Keratinocyte (primary cell): Measurements from ENCODE around the gene CHD1. TPM values are rescaled to one million over a fixed set of nuclear protein-coding genes. Genes with fewer than 3 reads are reported as not detected.

Source experiments
- DNase-seq: peaks from one replicate; pipeline ENCODE4 v3.0.0-alpha.2; 2011; ENCODE audit warnings: low read depth, missing footprints, low spot score
- FAIRE-seq: peaks from 2 replicates; lab custom pipeline; 2011; peaks lifted over from hg19 to GRCh38; lab: Jason Lieb, UNC
- H2AFZ ChIP-seq: 2 replicates; pipeline ENCODE4 v1.6.0; 2012; ENCODE audit warnings: low read length, control low read depth, inconsistent platforms; ENCODE audit not compliant: control insufficient read depth
- H3K27ac ChIP-seq: 2 replicates; pipeline ENCODE4 v1.5.1; 2011; ENCODE audit warnings: low read length; ENCODE audit not compliant: control insufficient read depth, insufficient read depth
- H3K27me3 ChIP-seq: 3 replicates; pipeline ENCODE4 v1.6.0; 2011; ENCODE audit warnings: low read length; ENCODE audit not compliant: control insufficient read depth, insufficient read depth; ENCODE audit errors: extremely low read depth
- H3K36me3 ChIP-seq, 2 experiments: 2 replicates in 1 of 2; 3 replicates in 1 of 2; pipeline ENCODE4 v1.5.1; 2011; ENCODE audit warnings: low read length in 2 of 2, mild to moderate bottlenecking in 1 of 2; ENCODE audit not compliant: control insufficient read depth in 2 of 2, insufficient read depth in 2 of 2; ENCODE audit errors: extremely low read depth in 1 of 2
- H3K4me1 ChIP-seq: 3 replicates; pipeline ENCODE4 v1.5.1; 2011; ENCODE audit warnings: low read length; ENCODE audit not compliant: control insufficient read depth, insufficient read depth; ENCODE audit errors: extremely low read depth
- H3K4me2 ChIP-seq: 3 replicates; pipeline ENCODE4 v1.6.0; 2011; ENCODE audit warnings: low read depth, low read length; ENCODE audit not compliant: control insufficient read depth, insufficient read depth; ENCODE audit errors: extremely low read depth
- H3K4me3 ChIP-seq, 3 experiments: fragments of 200-600 bp in 1 of 3; sonication (generic) in 1 of 3; 2 replicates in 2 of 3; 3 replicates in 1 of 3; pipeline ENCODE4 v1.5.1; 2011 to 2016; ENCODE audit warnings: low read length in 3 of 3, mild to moderate bottlenecking in 3 of 3, control low read depth in 2 of 3, inconsistent platforms in 1 of 3, low read depth in 1 of 3, mixed read lengths in 1 of 3, mixed run types in 1 of 3, moderate library complexity in 1 of 3; ENCODE audit not compliant: control insufficient read depth in 2 of 3, insufficient read depth in 2 of 3; ENCODE audit errors: extremely low read depth in 1 of 3
- H3K79me2 ChIP-seq: 2 replicates; pipeline ENCODE4 v1.6.0; 2012; ENCODE audit warnings: low read length; ENCODE audit not compliant: control insufficient read depth, insufficient read depth
- H3K9ac ChIP-seq: 3 replicates; pipeline ENCODE4 v1.6.0; 2011; ENCODE audit warnings: low read length; ENCODE audit not compliant: control insufficient read depth, insufficient read depth; ENCODE audit errors: extremely low read depth
- H3K9me1 ChIP-seq: 3 replicates; pipeline ENCODE4 v1.6.0; 2011; ENCODE audit warnings: low read length; ENCODE audit not compliant: control insufficient read depth, insufficient read depth; ENCODE audit errors: extremely low read depth
- H3K9me3 ChIP-seq: 2 replicates; pipeline ENCODE4 v1.5.1; 2012; ENCODE audit warnings: low read depth, low read length; ENCODE audit not compliant: control insufficient read depth
- H4K20me1 ChIP-seq: 3 replicates; pipeline ENCODE4 v1.6.0; 2011; ENCODE audit warnings: low read length; ENCODE audit not compliant: control insufficient read depth, insufficient read depth; ENCODE audit errors: extremely low read depth
- CTCF ChIP-seq, 3 experiments: IDR thresholded peaks in 1 of 3; conservative IDR thresholded peaks in 1 of 3; optimal IDR thresholded peaks in 1 of 3; 2 replicates in 2 of 3; 3 replicates in 1 of 3; pipeline versions ENCODE3 to v1.5.1; 2011; ENCODE audit warnings: low read length in 3 of 3, mild to moderate bottlenecking in 3 of 3, moderate library complexity in 2 of 3, control low read depth in 1 of 3, inconsistent platforms in 1 of 3; ENCODE audit not compliant: insufficient read depth in 2 of 3; ENCODE audit errors: extremely low read depth in 1 of 3
- EZH2 ChIP-seq: IDR thresholded peaks from one replicate; pipeline ENCODE4 v1.6.1; 2012; ENCODE audit warnings: inconsistent platforms, mild to moderate bottlenecking, low read length, moderate library complexity
- dilution Hi-C: fragments of 300-500 bp; cut with MboI; formaldehyde crosslinking; loops from one replicate; pipeline ENCODE4 v1.7.0; 2020; ENCODE audit warnings: low sequenced_read_pairs; ENCODE audit not compliant: extremely low pct_ligation_motif_present
- polyA plus RNA-seq, 5 experiments: library from polyadenylated mRNA; depleted of rRNA in 3 of 5; stranded (reverse) in 3 of 5; stranded (forward) in 1 of 5; unstranded in 1 of 5; fragments of >200 nt; gene quantifications; 1 replicate in 1 of 5; 2 replicates in 3 of 5; 3 replicates in 1 of 5; pipeline versions ENCODE4 v1.2.1 to v1.2.3, GENCODE V29; 2011 to 2012; ENCODE audit warnings: missing spikeins in 2 of 5, low read depth in 1 of 5, low replicate concordance in 1 of 5

Gene CHD1
- polyA plus RNA-seq, 1 donor (not counting 4 experiments of a cell fraction or from before 2014, with no cell fraction given), result 26.5 TPM

DNA sequence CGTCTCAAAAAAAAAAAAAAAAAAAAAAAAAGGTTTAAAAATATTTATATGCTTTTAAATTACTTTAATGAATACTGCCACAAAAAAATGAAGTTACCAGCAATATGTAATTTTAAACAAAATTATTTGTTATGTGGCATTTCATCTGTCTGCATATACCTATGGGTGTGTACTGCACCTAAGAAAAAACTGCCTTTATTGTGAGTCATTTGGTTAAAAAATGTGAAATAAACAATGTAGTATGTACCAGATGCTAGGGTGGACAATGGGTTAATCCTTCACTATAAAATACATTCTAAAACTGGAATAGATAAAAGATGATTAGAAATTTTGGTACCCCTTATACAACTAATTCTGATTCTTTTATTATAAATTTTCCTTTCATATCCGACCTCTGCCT is 12.3 kb downstream of the CHD1 start:
- H3K79me2 ChIP-seq, result peaks cover 95% of the 10 kb centered on the region
- DNase-seq (no peak), FAIRE-seq (no peak)
- no peak overlapping the region for H2AFZ ChIP-seq
- TF ChIP-seq CTCF (optimal IDR thresholded peaks at IDR 0.05 in 1 of 3, IDR thresholded peaks at IDR 0.05 in 1 of 3, conservative IDR thresholded peaks at IDR 0.05 in 1 of 3; ENCODE audit: extremely low read depth in 1 of 3, insufficient read depth in 2 of 3, low read length in 3 of 3) (no peak), EZH2 (no peak)
- H3K4me3 ChIP-seq, result no peak overlapping the region
- H3K9ac ChIP-seq, result no peak overlapping the region
- H3K9me1 ChIP-seq, result no peaks in the 10 kb centered on the region
- no peaks in the 10 kb centered on the region for H3K9me3 ChIP-seq
- no peak overlapping the region for H3K27ac ChIP-seq
- H3K4me2 ChIP-seq, result no peak overlapping the region
- peaks cover 3% of the 10 kb centered on the region for H4K20me1 ChIP-seq
- H3K4me1 ChIP-seq, result no peaks in the 10 kb centered on the region
- no peaks in the 10 kb centered on the region for H3K27me3 ChIP-seq
- dilution Hi-C loops, result no loop called here
- H3K36me3 ChIP-seq, result peaks cover 3% of the 10 kb centered on the region in 2 experiments

- H3K4me1 ChIP-seq, result no peaks in the 10 kb centered on the region
- dilution Hi-C loops, result no loop called here
- FAIRE-seq, result no peak
These were observed 14.9 kb downstream of the CHD1 start for GRCh38 chr5:98913911-98914310.

More at GRCh38 chr5:98913911-98914310, 14.9 kb downstream of the CHD1 start:
- peaks cover 1 to 3% of the 10 kb centered on the region in 2 experiments for H3K36me3 ChIP-seq
- no peak overlapping the region for H3K4me3 ChIP-seq
- H3K4me2 ChIP-seq, result no peak overlapping the region
- H3K9me1 ChIP-seq, result no peaks in the 10 kb centered on the region
- H4K20me1 ChIP-seq, result peaks cover 3% of the 10 kb centered on the region
- H3K9me3 ChIP-seq, result no peaks in the 10 kb centered on the region
- no peaks in the 10 kb centered on the region for H3K27me3 ChIP-seq
- TF ChIP-seq EZH2 (no peak), CTCF (optimal IDR thresholded peaks at IDR 0.05 in 1 of 3, IDR thresholded peaks at IDR 0.05 in 1 of 3, conservative IDR thresholded peaks at IDR 0.05 in 1 of 3; ENCODE audit: extremely low read depth in 1 of 3, insufficient read depth in 2 of 3, low read length in 3 of 3) (no peak)
- peaks cover 95% of the 10 kb centered on the region for H3K79me2 ChIP-seq
- DNase-seq, result no peak
- no peak overlapping the region for H2AFZ ChIP-seq
- no peak overlapping the region for H3K27ac ChIP-seq
- no peak overlapping the region for H3K9ac ChIP-seq
